22Rv1 (cell line): ENCODE results near the gene CROCC.

Experiments
- H3K27ac ChIP-seq: fragments of 450-650 bp; 2 replicates; pipeline ENCODE4 v1.5.1; 2017
- CTCF ChIP-seq: fragments of 450-650 bp; IDR thresholded peaks from 2 replicates; pipeline ENCODE4 v1.5.1; 2017; ENCODE audit warnings: mild to moderate bottlenecking
- ZFX ChIP-seq: fragments of 450-650 bp; IDR thresholded peaks from 2 replicates; pipeline ENCODE4 v1.6.1; 2017; ENCODE audit warnings: antibody characterized with exemption, borderline replicate concordance

Gene CROCC

GRCh38 chr1:17016317-17016661 is 94.6 kb downstream of the CROCC start:
- no peak overlapping the region for H3K27ac ChIP-seq
- TF ChIP-seq CTCF = no peak
- no peak for TF ChIP-seq ZFX

- TF ChIP-seq CTCF (no peak), ZFX (no peak)
Measured at GRCh38 chr1:17017435-17017834, 95.7 kb downstream of the CROCC start.

GRCh38 chr1:17018849-17019248 is 97.1 kb downstream of the CROCC start:
- no peak for TF ChIP-seq ZFX
- TF ChIP-seq CTCF = no peak
- H3K27ac ChIP-seq = no peak overlapping the region

More at GRCh38 chr1:17017435-17017834, 95.7 kb downstream of the CROCC start:
- no peak overlapping the region for H3K27ac ChIP-seq

- no peak overlapping the region for H3K27ac ChIP-seq
- TF ChIP-seq CTCF (no peak), ZFX (no peak)
Measured at GRCh38 chr1:17020502-17020901, 98.8 kb downstream of the CROCC start.

GRCh38 chr1:17021896-17022295 is 100.2 kb downstream of the CROCC start:
- H3K27ac ChIP-seq = no peak overlapping the region
- TF ChIP-seq ZFX (no peak), CTCF (no peak)
